HG03060 (cell line): ENCODE results near the gene CD151.

Experiments used
- ATAC-seq: cut with Tn5 transposase; IDR thresholded peaks from one replicate; pipeline ENCODE4 v1.9.1; 2021; ENCODE audit warnings: low read depth, moderate number of reproducible peaks; ENCODE audit not compliant: unreplicated experiment

The CD151 gene

DNA sequence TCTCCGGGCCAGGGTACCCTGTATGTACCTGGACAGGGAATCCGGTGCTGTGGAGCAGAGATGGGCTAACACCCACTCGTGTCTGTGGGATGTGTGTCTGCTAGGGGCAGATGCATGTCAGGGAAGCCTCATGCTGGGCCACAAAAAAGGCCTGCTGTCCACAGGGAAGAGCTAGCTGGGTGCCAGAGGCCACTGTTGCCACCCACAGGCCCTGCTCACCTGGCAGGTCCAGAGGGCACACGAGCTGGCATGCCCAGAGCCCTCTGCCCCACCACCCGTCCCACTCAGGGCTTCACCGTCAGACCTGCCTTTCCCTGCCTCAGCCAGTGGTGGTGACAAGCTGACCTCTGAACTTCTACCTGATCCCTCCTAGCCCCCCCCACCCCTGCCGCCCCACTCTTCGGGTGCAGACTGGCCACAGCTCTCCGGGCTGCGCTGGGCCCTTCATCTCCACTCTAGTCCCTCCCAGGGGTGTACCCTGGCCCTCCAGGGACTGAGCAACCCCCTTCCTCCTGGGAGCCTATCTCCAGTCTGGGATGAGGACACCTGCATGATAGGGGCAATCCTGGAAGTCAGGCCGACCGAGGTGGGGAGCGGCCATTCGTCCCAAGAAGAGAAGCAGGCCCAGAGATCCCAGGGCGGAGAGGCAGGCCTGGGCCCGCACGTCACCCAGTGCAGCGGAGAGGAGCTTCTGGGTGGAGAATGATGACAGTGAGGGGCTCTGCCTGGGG is 36.0 kb upstream of the CD151 start:
- no peak for ATAC-seq

DNA sequence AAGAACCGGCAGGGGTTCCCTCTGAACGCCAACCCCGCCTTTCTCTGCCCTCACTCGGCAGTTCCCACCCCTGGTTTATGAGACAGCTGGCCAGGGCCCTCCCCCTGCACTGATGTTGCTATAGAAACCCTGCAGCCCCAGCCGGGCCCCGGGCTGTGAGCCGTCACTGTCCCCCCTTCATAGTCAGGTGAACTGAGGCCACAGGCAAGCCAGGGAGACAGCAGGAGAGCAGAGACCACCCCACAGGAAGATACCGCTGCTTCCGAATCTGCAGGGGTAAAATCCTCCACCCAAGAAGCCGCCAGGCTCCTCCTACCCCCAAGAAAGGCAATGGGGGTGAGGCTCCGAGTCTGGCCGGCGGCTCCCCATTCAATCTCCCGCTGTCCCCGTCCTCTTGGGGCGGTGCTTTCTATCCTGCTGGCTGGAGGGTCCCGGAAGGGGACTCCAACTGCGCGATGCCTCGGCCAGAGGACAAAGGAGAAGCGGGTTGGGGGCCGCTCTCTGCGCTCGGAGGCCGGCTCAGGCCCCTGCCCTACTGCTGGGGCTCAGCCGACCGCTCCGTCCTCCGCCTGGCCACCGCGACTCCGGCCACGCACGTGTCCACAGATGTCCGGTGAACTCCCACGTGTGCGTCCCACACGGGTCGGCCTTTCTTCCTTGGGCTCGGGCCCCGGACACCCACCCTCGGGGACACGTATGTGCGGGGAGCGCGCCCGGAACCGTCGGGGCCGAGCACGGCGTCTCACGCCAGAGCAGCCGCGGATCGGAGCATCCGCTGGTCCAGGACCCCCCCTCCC is 35.3 kb upstream of the CD151 start:
- ATAC-seq, result peak; percentile 39

DNA sequence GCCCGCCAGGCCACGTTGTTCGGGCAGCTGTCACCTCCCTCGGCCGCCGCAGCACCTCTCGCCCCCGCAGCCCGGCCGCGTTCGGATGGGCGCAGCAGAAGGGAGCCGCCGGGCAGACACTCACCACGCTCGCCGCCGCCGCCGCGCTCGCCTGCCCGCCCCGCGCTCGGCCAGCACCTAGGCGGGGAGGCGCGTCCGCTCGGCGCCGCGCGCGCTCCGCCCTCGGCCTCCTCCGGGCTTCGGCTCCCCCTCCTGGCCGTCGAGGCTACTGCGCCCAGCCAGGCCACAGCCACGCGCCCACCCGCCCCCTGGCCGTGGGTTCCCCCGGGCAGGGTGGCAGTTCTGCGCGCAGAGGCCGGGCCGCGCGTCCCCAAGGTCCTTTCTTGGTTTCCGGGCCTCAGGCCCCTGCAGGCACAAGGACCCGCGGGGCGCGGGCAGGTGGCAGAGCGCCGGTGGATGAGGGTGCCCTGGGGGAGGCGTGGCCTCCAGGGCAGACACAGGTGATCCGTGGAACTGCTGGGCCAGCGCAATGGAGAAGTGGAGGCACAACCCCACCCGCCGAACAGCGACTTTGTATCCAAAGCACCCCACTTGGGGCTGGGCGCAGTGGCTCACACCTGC is 34.5 kb upstream of the CD151 start, which contains the start of gene SLC25A22:
Gene SLC25A22, minus strand, starts transcription at position 189 of the 621 bp plus-strand sequence. CDS start 3,275 bp downstream, outside the sequence.
- ATAC-seq, result peak; percentile 29

DNA sequence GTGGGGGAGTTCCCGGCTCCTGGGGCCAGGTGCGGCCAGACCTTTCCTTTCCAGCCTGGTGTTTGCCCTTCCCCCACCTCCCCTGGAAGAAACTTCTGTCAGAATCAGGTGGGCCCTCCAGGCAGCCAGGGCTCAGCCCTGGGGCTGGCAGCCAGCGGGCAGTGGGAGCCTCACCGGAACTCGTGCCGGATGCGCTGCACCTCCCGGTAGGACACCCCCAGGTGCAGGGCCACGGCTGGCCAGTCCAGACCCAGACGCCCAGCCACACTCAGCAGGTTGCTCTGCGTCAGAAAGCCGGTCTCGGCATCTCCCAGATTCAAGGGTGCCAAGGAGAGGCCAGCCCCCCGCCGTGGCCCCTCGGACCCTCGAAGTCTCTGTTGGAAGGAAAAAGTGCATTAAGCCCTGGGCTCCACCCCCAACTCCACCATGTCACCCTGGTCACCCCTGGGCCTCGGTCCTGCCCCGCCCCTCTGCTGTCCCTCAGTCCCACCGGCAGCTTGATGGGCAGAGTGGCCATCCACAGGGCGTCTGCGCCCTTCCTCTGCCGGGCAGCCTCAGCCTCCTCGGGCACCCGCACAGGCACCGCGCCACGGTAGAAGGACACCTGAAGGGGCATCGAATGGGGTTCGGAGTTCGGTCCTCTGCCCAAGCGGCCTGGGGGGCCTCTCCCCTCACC is 33.0 kb upstream of the CD151 start:
- no peak for ATAC-seq

DNA sequence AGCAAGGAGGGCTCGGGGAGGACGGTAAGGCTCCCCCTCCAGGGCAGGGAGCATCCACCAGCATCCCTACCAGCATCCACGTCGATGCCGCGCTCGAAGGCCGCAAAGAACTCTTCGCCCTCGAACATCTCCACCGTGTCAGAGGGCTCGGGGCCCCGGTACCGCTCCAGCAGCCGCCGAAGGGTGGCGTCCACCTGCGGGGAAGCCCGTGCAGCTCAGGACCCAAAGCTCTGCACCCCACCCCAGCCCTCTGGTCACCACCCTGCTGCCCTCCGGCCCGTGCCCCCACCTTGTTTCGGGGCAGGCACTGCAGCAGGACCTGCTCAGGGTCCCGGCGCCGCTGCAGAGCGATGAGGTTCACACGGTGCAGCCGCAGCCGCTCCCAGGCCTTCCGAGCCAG is 32.3 kb upstream of the CD151 start:
- ATAC-seq, result no peak

DNA sequence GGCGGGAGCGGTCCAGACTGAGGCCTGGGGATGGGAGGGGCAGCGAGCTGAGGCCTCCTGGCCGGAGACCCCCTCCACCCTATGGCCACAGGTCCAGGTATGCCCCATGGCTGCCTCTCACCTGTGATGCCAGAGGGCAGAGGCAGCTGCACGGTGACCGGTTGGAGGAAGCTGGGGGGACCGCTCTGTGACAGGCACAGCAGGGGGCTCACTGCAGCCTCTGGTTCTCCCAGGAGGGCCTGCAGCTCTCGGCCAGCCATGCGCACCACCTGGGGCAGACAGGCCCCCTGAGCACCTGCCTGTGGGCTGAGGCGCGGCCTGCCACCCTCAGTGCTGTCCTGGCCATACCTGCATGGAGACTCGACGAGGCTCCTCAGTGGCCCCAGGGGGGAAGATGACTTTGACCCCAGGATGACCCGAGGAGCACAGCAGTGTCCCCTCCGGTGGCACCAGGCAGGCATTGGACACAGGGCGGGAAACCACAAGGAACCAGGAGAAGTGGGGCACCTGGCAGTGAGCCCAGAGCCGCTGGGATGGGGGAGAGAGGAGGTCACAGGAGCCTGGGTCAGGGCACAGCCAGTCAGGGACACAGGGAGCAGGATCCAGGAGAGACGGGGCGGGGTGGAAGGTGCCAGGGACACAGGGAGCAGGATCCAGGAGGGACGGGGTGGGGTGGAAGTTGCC is 31.5 kb upstream of the CD151 start:
- no peak for ATAC-seq

DNA sequence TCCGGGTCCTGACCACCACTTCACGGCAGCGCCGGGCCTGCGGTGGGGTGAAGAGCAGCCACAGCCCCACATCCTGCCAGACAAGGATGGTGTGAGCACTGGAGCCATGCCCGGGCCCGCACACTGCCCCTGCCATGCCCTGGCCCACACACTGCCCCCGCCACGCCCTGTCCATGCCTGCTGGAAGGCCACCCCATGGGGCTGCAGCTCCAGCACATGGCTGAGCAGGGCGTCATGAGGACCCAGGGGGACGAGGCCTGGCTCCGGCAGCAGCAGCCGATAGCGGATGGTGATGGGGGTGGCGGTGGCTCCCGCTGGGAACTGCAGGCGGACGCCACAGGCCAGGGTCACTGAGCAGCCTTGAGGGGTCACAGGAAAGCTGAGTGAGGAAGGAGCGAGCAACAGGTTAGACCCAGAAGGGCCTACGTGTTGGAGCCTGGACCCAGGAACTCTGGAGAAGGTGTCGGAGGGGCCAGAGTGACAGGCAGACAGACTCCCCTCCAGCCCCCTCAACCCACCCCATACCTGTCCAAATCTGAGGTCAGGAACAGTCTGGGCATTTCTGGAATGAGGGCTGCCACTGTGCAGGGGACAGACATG is 30.6 kb upstream of the CD151 start:
- ATAC-seq, result no peak

DNA sequence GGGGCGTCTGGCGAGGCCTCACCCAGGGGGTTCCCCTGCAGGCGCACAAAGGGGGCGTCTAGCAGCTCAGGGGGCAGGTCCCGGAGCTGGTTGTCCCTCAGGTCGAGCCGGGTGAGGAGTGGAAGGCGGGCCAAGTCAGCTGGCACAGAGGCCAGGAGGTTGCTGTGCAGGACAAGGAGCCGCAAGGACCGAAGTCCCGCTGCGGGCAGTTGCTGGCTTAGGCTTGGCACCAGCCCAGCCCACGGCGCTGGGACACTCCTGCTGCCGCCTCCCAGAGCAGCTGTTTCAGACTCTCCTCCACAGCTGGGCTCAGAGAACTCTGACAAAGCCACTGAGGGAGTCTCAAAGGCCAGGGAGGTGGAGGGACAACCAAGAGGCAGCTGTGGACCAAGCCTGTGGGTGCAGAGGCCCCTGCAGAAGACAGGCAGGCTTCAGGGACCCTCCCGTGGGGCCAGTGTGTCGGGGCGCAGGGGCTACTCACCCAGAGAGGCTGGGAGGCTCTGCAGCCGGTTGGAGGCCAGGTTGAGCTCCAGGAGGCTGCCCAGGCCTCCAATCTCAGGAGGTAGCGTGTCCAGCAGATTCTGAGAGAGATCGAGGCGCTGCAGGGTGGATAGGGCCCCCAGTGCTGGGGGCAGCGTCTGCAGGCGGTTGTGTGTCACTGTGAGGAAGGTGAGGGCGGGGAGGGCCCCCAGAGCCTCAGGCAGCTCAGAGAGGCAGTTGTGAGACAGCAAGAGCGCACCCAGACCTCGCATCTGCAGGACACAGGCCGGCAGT is 29.9 kb upstream of the CD151 start:
- no peak for ATAC-seq

DNA sequence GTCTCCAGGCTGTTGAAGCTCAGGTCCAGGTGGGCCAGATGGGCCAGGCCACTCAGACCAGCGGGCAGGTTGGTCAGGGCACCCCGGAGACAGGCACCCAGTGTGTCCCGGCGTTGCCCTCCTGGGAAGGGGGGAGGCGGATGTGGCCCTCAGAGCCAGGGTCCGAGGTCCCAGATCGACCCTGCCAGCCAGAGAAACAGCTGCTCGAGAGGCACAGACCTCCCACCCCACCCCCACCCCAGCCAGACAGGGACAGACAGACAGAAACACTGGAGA is 29.3 kb upstream of the CD151 start:
- no peak for ATAC-seq

DNA sequence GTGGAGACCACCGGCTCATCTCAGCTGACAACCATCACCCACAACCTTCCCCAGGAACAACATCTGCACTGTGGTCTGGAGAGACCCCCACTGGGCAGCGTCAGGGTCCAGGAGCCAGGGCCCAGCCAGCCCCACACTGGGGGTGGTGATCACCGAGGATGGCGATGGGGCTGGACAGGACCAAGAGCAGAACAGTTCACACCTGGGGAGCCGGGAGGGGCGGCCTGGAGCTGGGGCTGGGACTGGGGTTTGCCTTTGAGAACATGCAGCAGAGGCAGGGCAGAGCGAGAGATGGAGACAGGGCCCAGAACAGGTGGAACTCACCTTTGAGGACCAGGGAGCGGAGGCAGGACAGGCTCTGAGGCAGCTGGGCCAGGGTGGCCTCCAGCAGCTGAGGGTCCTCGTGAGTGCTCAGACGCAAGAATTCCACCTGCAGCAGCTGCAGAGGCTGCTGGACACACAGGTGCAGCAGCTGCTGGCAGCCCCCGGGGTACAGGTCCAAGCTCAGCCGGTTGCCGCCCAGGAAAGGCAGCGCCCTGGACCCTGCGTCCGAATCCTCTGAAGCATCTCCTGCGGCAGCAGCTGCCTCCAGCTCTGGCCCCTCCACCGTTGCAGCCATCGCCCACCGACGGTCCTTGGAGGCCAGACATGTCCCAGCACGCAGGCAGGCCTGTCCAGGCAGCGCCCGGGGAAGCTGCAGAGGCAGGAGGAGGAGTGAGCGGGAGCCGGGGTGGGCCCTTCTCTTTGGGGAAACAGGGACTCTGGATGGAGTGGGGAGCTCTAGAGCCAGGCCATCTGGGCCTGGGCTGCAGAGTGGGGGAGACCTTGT is 28.8 kb upstream of the CD151 start:
- no peak for ATAC-seq

DNA sequence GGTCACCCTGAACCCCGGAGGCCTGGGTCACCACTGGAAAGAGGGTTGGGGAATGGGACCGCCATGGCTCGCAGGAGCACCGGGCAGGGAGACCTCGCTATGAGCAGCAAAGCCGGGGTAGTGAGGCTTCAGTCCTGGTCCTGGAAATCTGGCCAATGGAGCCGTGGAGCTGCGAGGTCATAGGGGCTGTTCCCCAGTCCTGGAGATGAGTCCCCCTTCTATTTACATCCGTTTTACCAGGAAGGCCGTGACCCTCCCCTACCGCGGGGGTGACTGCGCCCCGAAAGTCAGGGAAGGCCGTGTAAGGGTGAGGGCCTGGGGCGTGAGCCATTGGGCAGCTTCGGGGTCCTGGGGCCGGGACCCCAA is 28.2 kb upstream of the CD151 start:
- no peak for ATAC-seq

DNA sequence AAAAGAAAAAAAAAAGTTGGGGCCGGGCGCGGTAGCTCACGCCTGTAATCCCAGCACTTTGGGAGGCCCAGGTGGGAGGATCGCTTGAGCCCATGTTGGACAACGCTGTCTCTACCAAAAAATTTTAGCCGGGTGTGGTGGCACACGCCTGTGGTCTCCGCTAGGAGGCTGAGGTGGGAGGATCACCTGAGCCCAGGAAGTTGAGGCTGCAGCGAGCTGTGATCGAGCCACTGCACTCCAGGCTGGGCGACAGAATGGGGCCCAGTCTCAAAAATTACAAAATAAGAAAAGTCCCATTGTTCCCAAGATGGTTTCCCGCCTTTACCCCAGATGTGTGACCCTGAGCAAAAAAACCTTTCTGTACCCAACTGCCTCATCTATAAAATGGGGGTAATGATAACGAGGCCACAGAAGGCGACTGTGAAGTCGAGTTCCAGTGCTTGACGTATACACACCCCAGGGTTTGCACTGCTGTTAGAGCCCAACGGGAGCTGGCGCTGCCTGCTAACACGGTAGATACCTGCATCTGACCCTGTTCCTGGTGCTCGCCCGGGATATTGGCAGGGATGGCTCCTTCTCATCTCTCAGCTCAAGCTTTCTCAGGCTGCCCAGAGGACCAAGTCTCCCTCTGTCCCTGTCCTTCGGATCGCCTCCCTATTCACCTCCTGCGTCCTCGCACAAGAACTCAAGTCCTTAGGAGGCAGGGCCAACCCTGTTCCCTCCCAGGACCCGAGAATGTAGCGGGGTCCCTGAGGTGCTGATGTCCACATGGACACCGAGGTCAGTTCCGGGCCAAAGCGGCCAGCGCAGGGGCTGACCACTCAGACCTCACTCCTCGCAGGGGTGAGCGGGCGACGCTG is 24.1 kb upstream of the CD151 start:
- ATAC-seq, result no peak

DNA sequence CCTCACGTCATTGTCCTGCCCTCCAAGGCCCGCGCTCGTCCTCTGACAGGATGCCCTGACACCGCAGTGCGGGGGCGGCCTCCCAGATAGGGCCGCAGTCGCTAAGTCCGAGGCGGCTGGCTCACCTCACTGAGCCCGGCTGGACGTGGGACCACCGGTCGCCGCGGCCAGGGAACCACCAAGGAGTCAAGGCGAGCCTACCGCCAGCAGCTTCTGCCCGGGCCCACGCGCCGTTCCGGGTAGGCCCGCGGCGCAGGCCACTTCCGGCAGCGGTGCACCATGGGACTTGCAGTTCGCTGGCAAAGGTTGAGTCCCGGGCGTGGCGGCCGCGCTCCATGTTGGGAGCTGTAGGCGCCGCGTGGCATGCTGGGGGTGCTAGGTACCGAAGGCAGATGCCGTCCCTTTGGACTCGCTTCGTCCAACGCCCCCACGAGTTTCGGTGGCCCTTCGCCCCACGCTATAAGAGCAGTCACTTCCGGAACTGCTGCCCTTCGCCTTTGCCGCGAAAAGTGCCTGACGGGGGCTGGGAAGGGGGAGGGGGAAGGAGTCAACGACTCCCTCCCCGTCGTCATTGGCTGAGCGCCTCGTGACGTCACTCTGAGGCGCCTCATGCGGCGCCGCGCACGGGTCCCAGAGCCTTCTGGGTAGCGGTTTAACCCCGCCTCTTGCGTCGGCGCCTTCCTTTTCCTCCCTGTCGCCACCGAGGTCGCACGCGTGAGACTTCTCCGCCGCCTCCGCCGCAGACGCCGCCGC is 23.3 kb upstream of the CD151 start, which contains the start of gene RPLP2:
Gene RPLP2, plus strand, starts transcription at position 681 of the 753 bp plus-strand sequence. CDS start 268 bp downstream, outside the sequence.
- ATAC-seq, result peak; percentile 58

DNA sequence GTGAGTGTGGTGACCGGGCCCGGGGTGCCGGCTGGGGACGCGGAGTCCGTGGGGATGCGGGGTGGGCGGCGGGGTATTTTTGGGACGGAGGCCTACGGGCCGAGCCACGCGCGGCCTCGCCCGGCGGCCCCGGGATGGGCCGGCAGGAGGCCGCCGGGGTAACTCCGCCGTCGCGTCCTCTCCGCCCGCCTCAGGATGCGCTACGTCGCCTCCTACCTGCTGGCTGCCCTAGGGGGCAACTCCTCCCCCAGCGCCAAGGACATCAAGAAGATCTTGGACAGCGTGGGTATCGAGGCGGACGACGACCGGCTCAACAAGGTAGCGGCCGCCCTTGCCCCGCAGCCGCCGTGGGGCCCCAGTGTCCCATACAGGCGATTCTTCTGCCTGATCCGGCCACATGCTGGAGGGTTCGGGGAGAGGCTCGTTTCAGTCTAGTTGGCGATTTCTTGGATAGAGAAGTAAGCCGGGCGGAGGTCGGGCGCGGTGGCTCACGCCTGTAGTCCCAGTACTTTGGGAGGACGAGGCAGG is 22.6 kb upstream of the CD151 start:
- ATAC-seq, result no peak

DNA sequence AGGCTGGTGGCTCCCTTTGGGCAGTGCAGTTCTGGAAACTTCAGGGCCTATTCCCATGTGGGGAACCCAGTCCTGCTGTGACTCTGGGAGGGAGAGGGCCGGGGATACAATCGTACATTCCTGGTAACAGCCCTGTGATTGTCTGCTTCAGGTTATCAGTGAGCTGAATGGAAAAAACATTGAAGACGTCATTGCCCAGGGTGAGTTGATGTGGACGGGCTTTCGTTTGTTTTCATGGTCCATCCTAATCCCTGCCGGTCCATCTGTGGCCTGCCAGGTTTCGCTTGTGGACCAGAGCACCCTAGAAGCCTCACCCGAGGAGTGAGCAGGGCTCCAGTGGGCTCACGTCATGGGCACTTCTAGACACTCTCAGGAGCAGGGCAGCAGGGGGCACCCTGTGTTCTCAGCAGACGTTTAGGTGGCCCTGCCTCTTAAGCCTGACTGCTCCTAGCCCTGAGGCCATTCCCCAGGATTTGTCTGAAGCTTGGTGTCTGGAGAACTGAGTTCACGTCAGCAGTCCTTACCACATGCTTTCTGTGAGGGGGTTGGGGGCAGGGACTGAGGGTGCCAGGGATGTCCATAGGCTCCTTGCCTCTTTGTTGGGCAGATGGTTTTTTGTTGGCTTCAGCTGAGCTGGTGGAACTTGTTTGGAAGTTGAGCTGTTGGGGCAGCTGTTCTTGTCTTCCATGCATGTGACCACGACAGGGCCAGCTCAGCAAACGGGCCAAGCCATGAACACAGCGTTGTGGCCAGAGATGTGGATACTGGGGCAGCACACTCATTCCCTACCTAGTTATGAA is 21.1 kb upstream of the CD151 start:
- ATAC-seq, result no peak

DNA sequence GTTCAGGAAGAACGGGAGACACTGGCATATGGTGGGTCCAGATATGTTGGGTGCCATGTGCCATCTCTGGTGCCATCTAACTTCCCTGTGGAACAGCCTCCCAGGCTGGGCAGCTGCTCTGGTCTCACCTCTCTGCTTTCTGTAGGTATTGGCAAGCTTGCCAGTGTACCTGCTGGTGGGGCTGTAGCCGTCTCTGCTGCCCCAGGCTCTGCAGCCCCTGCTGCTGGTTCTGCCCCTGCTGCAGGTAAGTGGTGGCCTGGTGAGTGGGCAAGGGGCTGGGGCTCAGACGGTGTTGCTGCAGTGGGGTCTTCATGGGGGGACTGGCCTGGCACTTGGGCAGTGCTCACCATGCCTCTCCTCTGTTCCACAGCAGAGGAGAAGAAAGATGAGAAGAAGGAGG is 20.4 kb upstream of the CD151 start:
- no peak for ATAC-seq
